Transverse colon (tissue), 4 donors: ENCODE results near the gene CHN1. TPM values are rescaled to one million over a fixed set of nuclear protein-coding genes. Genes with fewer than 3 reads are reported as not detected.

Experiments
- DNase-seq: peaks from one replicate; pipeline ENCODE4 v3.0.0-alpha.2; 2019
- H3K27ac ChIP-seq, 4 donors: fragments of 200-600 bp; sonication (generic); 2 replicates each; pipeline ENCODE4 v1.5.1; 2016 to 2018; ENCODE audit warnings: inconsistent platforms in 4 of 4
- H3K27me3 ChIP-seq: fragments of 200-600 bp; sonication (generic); 2 replicates; pipeline ENCODE4 v1.5.1; 2017; ENCODE audit warnings: inconsistent platforms
- H3K36me3 ChIP-seq, 4 donors: fragments of 200-600 bp; sonication (generic); 2 replicates each; pipeline ENCODE4 v1.5.1; 2017 to 2019; ENCODE audit warnings: inconsistent platforms in 4 of 4
- H3K4me1 ChIP-seq, 4 donors: fragments of 200-600 bp; sonication (generic); 2 replicates each; pipeline ENCODE4 v1.5.1; 2017 to 2020; ENCODE audit warnings: inconsistent platforms in 4 of 4
- H3K4me3 ChIP-seq, 4 donors: fragments of 200-600 bp; sonication (generic); 1 replicate in 1 of 4; 2 replicates in 3 of 4; pipeline versions ENCODE4 v1.5.1 to v1.6.1; 2017 to 2019; ENCODE audit warnings: inconsistent platforms in 4 of 4
- H3K9me3 ChIP-seq, 2 donors: fragments of 200-600 bp; sonication (generic); 2 replicates each; pipeline ENCODE4 v1.5.1; 2017 to 2019; ENCODE audit warnings: inconsistent platforms in 2 of 2
- CTCF ChIP-seq, 5 experiments: fragments of 200-600 bp in 3 of 5; fragments of 450-650 bp in 2 of 5; sonication (generic) in 3 of 5; IDR thresholded peaks; 1 replicate in 2 of 5; 2 replicates in 3 of 5; pipeline ENCODE4 v1.5.1; 2016 to 2017; ENCODE audit warnings: antibody characterized with exemption in 5 of 5, inconsistent platforms in 3 of 5, mild to moderate bottlenecking in 2 of 5, moderate library complexity in 1 of 5
- EP300 ChIP-seq: sonication (generic); formaldehyde crosslinking; IDR thresholded peaks from one replicate; pipeline ENCODE4 v1.6.1; 2017; ENCODE audit warnings: antibody characterized with exemption, low read depth
- POLR2A ChIP-seq: fragments of 450-650 bp; IDR thresholded peaks from one replicate; pipeline ENCODE4 v1.6.1; 2016; ENCODE audit warnings: antibody characterized with exemption, mild to moderate bottlenecking, moderate library complexity
- POLR2AphosphoS5 ChIP-seq, 3 donors: sonication (generic); formaldehyde crosslinking; IDR thresholded peaks; one replicate each; pipeline ENCODE4 v1.6.1; 2016; ENCODE audit warnings: antibody characterized with exemption in 3 of 3
- WGBS, 2 donors: methylation state at CpG; one replicate each; pipeline ENCODE4 v1.1.5; 2018; ENCODE audit warnings: low coverage in 1 of 2; 5-methylcytosine and 5-hydroxymethylcytosine counted together
- in situ Hi-C, 4 donors: fragments of 200-750 bp; cut with MboI; loops; one replicate each; pipeline versions ENCODE4 v1.15.0 to v1.15.1; 2017; ENCODE audit warnings: low sequenced_read_pairs in 3 of 4, low pct_ligation_motif_present in 1 of 4, low pct_unique_long_range_greater_than_20kb in 1 of 4
- intact Hi-C: fragments of 100-400 bp; cut with DNase I; formaldehyde crosslinking; loops from one replicate; pipeline ENCODE4 v1.15.1; 2023; ENCODE audit warnings: low total_unique reads
- total RNA-seq, 4 donors: library from RNA; depleted of rRNA; stranded (reverse); fragments of >200 nt; gene quantifications; one replicate each; pipeline ENCODE4 v1.1.0, GENCODE V29; 2016

Gene CHN1
- total RNA-seq, 4 donors from 2014 or later = 1.6 to 3.2 (median 3.0) TPM; not detected in 1

DNA sequence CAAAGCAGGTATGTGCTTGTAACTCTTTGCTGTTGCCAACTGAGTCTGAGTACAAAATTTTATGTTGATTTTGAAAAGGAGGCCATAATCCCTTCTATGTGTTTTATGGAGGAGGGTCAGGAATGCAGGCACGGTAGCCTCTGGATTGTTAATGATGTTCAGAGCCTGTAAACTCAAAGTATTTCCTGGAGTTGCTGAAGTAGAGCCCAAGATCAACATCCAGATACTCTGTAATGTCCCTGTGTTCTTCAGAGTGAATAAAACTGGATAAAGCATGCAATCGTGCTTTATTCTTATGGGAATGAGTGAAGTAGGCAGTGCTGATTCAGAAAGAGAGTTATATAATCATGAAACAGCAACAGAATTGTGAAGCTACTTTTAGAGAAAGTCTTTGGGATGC lies 179.1 kb downstream of the CHN1 start:
- no peak overlapping the region for H3K4me3 ChIP-seq
- intact Hi-C loops (no loop called here), in situ Hi-C loops (no loop called here)
- DNase-seq = no peak
- H3K27me3 ChIP-seq = no peaks in the 10 kb centered on the region
- peaks cover 0 to 5% (median 0%) of the 10 kb centered on the region in 4 donors for H3K4me1 ChIP-seq
- WGBS, 2 donors = 32 to 43% methylated on average over 1 to 2 of the region's 2 CpGs
- H3K27ac ChIP-seq = no peak overlapping the region
- TF ChIP-seq EP300 = no peak
- no peak for TF ChIP-seq CTCF (IDR thresholded peaks at IDR 0.05)
- TF ChIP-seq POLR2AphosphoS5 (IDR thresholded peaks at IDR 0.05) = no peak
- no peak for TF ChIP-seq POLR2A
- no peaks in the 10 kb centered on the region for H3K9me3 ChIP-seq
- H3K36me3 ChIP-seq = no peaks in the 10 kb centered on the region

GRCh38 chr2:174824068-174824467 lies 181.1 kb downstream of the CHN1 start:
- in situ Hi-C loops (no loop called here), intact Hi-C loops (no loop called here)
- Histone ChIP-seq H3K4me1 (peaks cover 0 to 5% (median 0%) of the 10 kb centered on the region in 4 donors), H3K36me3 (no peaks in the 10 kb centered on the region), H3K4me3 (no peak overlapping the region), H3K27ac (no peak overlapping the region), H3K9me3 (no peaks in the 10 kb centered on the region), H3K27me3 (no peaks in the 10 kb centered on the region)
- no peak for DNase-seq
- TF ChIP-seq POLR2AphosphoS5 (IDR thresholded peaks at IDR 0.05) = no peak
- no peak for TF ChIP-seq POLR2A

- no peak for TF ChIP-seq POLR2AphosphoS5 (IDR thresholded peaks at IDR 0.05)
- TF ChIP-seq CTCF (IDR thresholded peaks at IDR 0.05) = no peak
- 83 to 92% methylated on average over 2 to 4 of the region's 4 CpGs for WGBS, 2 donors
- in situ Hi-C loops = no loop called here
These were observed 183.6 kb downstream of the CHN1 start for GRCh38 chr2:174821628-174822027.

DNA sequence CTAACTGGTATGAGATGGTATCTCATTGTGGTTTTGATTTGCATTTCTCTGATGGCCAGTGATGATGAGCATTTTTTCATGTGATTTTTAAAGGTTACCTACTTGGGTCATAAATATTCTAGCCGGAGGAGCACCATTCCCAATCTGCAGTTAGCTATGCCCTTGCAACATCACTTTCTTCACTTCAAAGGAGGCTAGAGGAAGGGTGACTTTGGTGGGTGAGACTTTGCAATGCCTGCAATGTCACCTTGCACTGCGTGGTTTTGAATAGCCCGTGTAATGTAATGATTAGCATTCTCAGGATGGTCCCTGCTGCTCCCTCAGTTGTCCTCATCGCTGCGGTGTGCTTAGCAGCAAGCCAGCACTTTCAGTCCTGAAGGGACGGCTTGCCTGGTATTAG lies 184.8 kb downstream of the CHN1 start:
- no peak for TF ChIP-seq EP300
- no peak for TF ChIP-seq CTCF (IDR thresholded peaks at IDR 0.05)
- no peak for TF ChIP-seq POLR2AphosphoS5 (IDR thresholded peaks at IDR 0.05)
- no peak for TF ChIP-seq POLR2A
- Histone ChIP-seq H3K27me3 (no peaks in the 10 kb centered on the region), H3K4me3 (no peak overlapping the region), H3K27ac (no peak overlapping the region), H3K4me1 (no peaks in the 10 kb centered on the region), H3K36me3 (no peaks in the 10 kb centered on the region), H3K9me3 (no peaks in the 10 kb centered on the region)
- in situ Hi-C loops (no loop called here), intact Hi-C loops (no loop called here)
- DNase-seq = no peak
- 92% methylated on average over 6 of the region's 6 CpGs; no CpG with 5 or more reads in 1 of the 2 donors for WGBS, 2 donors

More at GRCh38 chr2:174821628-174822027, 183.6 kb downstream of the CHN1 start:
- no peak overlapping the region for H3K27ac ChIP-seq
- no peak for DNase-seq
- no peaks in the 10 kb centered on the region for H3K27me3 ChIP-seq
- no peaks in the 10 kb centered on the region for H3K4me1 ChIP-seq
- no peaks in the 10 kb centered on the region for H3K36me3 ChIP-seq
- H3K4me3 ChIP-seq = no peak overlapping the region
- intact Hi-C loops = no loop called here
- no peaks in the 10 kb centered on the region for H3K9me3 ChIP-seq

DNA sequence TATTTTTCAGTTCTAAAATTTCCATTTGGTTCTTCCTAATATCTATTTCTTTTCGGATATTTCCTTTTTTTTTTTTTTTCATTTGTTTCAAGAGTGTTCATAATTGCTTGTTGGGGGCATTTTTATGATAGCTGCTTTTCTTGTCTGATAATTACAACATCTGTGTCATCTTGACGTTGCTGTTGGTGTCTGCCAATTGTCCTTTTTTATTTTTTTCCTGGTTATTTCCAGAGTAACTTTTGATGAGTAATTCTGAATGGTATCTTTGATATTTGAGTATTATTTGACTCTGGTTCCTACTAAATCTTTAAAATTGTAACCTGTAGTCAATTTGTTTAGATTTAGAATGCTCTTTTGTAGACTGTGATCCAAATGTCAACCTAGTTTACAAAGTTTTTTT lies 189.7 kb downstream of the CHN1 start:
- H3K4me1 ChIP-seq = no peaks in the 10 kb centered on the region
- in situ Hi-C loops = no loop called here
- no peak overlapping the region for H3K27ac ChIP-seq
- intact Hi-C loops = no loop called here
- no peaks in the 10 kb centered on the region for H3K36me3 ChIP-seq
- DNase-seq = no peak
- no peak overlapping the region for H3K4me3 ChIP-seq
- no peak for TF ChIP-seq EP300
- H3K27me3 ChIP-seq = no peaks in the 10 kb centered on the region
- 0 to 40% methylated on average over 1 to 2 of the region's 2 CpGs for WGBS, 2 donors
- H3K9me3 ChIP-seq = no peaks in the 10 kb centered on the region
